GM12873 (cell line): ENCODE measurements around the gene CLEC6A.

Source experiments
- TF ChIP-seq, protein P1 (sequence below): IDR thresholded peaks from 2 replicates; pipeline ENCODE4 v1.5.1; 2012; ENCODE audit warnings: low read depth, mild to moderate bottlenecking, moderate library complexity, low read length, control low read depth; ENCODE audit not compliant: insufficient read depth; ENCODE audit errors: missing control alignments

The CLEC6A gene

GRCh38 chr12:8453796-8454195 lies 2.0 kb upstream of the CLEC6A start:
- TF ChIP-seq, protein P1, sequence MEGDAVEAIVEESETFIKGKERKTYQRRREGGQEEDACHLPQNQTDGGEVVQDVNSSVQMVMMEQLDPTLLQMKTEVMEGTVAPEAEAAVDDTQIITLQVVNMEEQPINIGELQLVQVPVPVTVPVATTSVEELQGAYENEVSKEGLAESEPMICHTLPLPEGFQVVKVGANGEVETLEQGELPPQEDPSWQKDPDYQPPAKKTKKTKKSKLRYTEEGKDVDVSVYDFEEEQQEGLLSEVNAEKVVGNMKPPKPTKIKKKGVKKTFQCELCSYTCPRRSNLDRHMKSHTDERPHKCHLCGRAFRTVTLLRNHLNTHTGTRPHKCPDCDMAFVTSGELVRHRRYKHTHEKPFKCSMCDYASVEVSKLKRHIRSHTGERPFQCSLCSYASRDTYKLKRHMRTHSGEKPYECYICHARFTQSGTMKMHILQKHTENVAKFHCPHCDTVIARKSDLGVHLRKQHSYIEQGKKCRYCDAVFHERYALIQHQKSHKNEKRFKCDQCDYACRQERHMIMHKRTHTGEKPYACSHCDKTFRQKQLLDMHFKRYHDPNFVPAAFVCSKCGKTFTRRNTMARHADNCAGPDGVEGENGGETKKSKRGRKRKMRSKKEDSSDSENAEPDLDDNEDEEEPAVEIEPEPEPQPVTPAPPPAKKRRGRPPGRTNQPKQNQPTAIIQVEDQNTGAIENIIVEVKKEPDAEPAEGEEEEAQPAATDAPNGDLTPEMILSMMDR, result no peak

DNA sequence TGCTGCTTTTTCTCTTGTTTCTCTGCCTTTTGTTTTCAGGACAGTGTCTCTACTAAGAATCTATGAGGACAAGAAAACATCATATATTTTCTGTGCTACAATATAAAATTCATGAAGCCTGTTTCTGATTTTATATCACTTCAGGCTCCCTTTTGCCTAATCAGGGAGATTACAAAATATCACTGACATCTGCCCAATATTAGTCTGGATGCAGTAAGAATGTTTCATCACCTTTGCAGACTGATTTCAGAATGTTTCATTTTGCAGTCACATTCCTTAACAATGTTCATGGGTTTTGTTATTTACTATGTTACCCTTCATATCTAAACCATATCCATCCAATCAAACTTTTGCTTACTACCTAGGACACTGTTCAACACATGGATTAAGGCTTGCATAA lies 491 bp upstream of the CLEC6A start:
- TF ChIP-seq, protein P1, result no peak

GRCh38 chr12:8461426-8461825 lies 5.7 kb downstream of the CLEC6A start:
- TF ChIP-seq, protein P1, result no peak

DNA sequence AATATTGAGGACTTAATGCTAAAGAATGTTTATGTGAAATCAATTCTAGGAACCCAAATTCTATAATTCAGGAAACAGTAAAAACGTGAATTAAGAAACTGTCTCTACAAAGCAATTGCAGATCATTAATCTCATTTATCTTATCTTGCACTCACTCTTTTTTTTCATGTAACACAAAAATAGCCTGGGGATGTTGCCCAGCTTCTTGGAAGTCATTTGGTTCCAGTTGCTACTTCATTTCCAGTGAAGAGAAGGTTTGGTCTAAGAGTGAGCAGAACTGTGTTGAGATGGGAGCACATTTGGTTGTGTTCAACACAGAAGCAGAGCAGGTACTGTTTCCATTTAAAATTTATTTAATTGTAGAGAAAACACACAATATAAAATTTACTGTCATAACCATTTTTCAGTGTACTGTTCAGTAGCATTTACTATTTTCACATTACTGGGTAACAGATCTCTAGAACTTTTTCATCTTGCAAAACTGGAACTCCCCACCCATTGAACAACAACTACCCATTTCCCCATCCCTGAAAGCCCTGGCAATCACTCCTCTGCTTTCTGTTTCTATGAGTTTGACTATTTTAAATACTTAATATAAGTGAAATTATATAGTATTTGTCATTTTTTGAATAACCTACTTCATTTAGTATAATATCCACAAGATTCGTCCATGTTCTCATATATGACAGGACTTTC lies 9.7 kb downstream of the CLEC6A start:
- TF ChIP-seq, protein P1, result no peak

GRCh38 chr12:8466241-8466640 lies 10.5 kb downstream of the CLEC6A start:
- TF ChIP-seq, protein P1, result no peak

- TF ChIP-seq, protein P1, result no peak
Observed at GRCh38 chr12:8471090-8471489, 15.3 kb downstream of the CLEC6A start.

GRCh38 chr12:8475508-8476203 lies 19.9 kb downstream of the CLEC6A start:
- TF ChIP-seq, protein P1, result no peak
